ENCODE measurements around the gene SLC22A16.
A peak's percentile ranks its signal among the peaks of the same experiment; 100 is the strongest.

Gene SLC22A16

DNA sequence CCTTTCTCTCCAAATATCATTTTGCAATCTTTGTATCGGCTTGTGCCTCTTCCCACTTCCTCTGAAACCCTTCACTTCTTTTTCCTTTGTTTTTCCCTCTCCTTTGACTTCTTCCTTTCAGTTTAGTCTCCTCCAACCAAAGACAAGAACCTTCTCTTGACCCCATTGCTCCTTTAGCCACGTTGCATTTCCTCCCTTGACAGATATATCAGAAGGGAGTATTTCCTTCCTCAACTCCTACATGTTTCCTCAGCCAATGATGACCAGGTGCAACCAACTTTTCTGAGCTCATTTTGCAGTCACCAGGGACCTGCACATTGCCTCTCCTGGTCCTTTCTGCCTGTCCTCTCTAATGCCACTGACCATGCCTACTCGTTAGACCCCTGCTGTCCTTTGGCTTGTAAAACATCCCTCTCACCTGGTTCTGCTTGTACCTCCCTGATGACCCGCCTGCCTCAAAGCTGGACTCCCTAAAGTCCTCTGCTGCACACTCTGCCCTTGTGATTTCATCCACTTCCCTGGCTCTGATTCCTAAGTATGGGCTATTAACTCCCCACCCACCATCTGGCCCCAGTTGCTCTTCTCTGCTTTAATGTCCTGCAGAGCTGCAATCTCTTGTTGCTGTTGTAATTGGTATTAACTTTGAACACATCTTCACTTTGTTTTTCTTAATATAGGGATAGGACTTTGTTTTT, 27.4 kb downstream of the SLC22A16 start:
- TF ChIP-seq POLR2A (IDR thresholded peaks at IDR 0.05; ENCODE audit: extremely low read depth, insufficient read length) = no peak
- TF ChIP-seq, protein P1, sequence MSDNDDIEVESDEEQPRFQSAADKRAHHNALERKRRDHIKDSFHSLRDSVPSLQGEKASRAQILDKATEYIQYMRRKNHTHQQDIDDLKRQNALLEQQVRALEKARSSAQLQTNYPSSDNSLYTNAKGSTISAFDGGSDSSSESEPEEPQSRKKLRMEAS (IDR thresholded peaks at IDR 0.05; ENCODE audit: low read depth, low read length) = no peak
- H3K4me3 ChIP-seq (ENCODE audit: low read depth, low read length) = no peak overlapping the region
- DNase-seq (ENCODE audit: low read depth) = peak; percentile 75

DNA sequence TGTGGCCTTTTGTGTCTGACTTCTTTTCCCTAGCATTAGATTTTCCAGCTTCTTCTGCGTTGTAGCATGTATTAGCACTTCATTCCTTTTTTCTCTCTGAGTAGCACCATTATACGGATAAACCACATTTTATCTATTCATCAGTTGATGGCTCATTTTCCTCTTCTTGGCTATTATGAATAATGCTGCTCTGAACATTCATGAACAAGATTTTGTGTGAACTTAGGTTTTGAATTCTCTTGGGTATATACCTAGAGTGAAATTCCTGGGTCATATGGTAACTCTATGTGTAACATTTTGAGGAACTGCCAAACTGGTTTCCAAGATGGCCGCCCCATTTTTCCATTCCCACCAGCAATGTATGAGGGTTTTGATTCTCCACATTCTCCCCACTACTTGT, 28.7 kb downstream of the SLC22A16 start:
- DNase-seq (ENCODE audit: low read depth) = no peak
- H3K4me3 ChIP-seq (ENCODE audit: low read depth, low read length) = no peak overlapping the region
- TF ChIP-seq, protein P2, sequence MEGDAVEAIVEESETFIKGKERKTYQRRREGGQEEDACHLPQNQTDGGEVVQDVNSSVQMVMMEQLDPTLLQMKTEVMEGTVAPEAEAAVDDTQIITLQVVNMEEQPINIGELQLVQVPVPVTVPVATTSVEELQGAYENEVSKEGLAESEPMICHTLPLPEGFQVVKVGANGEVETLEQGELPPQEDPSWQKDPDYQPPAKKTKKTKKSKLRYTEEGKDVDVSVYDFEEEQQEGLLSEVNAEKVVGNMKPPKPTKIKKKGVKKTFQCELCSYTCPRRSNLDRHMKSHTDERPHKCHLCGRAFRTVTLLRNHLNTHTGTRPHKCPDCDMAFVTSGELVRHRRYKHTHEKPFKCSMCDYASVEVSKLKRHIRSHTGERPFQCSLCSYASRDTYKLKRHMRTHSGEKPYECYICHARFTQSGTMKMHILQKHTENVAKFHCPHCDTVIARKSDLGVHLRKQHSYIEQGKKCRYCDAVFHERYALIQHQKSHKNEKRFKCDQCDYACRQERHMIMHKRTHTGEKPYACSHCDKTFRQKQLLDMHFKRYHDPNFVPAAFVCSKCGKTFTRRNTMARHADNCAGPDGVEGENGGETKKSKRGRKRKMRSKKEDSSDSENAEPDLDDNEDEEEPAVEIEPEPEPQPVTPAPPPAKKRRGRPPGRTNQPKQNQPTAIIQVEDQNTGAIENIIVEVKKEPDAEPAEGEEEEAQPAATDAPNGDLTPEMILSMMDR (IDR thresholded peaks at IDR 0.05; ENCODE audit: low read depth, low read length) = no peak
- TF ChIP-seq MYC (IDR thresholded peaks at IDR 0.05; ENCODE audit: low read depth, low read length) (no peak), POLR2A (IDR thresholded peaks at IDR 0.05; ENCODE audit: extremely low read depth, insufficient read length) (no peak)
- TF ChIP-seq, protein P1 (IDR thresholded peaks at IDR 0.05; ENCODE audit: low read depth, low read length) = no peak

DNA sequence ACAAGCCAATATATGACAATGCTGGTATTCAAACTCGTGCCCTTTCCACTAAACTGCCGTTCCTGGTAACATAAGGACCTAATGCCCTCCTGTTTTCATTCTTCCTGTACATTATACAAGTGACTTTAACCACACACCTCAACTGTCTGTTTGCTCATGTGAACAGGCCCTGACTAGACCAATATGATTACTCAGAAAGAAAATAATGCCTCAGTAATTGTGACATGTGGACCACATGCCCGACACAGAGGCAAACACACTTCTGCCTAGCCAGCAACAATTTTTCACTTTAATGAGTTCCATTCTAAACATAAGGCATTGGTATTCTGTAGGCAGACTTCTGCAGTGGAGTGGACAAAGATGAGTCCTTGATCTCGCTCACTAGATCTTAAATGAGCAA, 30.0 kb downstream of the SLC22A16 start:
- TF ChIP-seq MYC (IDR thresholded peaks at IDR 0.05; ENCODE audit: low read depth, low read length) (no peak), POLR2A (IDR thresholded peaks at IDR 0.05; ENCODE audit: extremely low read depth, insufficient read length) (no peak)
- TF ChIP-seq, protein P2 (IDR thresholded peaks at IDR 0.05; ENCODE audit: low read depth, low read length) = no peak
- TF ChIP-seq, protein P1 (IDR thresholded peaks at IDR 0.05; ENCODE audit: low read depth, low read length) = peak; percentile 22; the same call in 1 of the 2 replicates
- no peak for DNase-seq (ENCODE audit: low read depth)
- no peak overlapping the region for H3K4me3 ChIP-seq (ENCODE audit: low read depth, low read length)

DNA sequence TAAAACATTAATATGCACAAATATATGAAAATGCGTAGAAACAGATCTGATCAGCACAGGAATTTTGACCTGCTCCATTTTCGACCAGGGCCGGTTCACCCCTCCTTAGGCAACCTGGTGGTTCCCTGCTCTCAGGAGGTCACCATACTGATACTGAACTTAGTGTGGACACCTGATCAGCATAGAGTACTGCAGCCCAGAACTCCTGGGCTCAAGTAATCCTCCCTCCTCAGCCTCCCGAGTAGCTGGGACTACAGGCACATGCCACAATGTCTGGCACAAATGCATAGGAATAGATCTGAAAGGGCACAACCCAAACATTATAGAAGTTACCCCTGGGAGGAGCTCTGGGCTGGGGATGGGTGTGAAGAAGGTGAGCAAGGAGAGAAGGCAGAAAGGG, 36.4 kb downstream of the SLC22A16 start:
- no peak for DNase-seq (ENCODE audit: low read depth)
- H3K4me3 ChIP-seq (ENCODE audit: low read depth, low read length) = no peak overlapping the region
- no peak for TF ChIP-seq POLR2A (IDR thresholded peaks at IDR 0.05; ENCODE audit: extremely low read depth, insufficient read length)
- TF ChIP-seq, protein P1 (IDR thresholded peaks at IDR 0.05; ENCODE audit: low read depth, low read length) = no peak
- TF ChIP-seq MYC (IDR thresholded peaks at IDR 0.05; ENCODE audit: low read depth, low read length) = no peak
- TF ChIP-seq, protein P2 (IDR thresholded peaks at IDR 0.05; ENCODE audit: low read depth, low read length) = no peak

DNA sequence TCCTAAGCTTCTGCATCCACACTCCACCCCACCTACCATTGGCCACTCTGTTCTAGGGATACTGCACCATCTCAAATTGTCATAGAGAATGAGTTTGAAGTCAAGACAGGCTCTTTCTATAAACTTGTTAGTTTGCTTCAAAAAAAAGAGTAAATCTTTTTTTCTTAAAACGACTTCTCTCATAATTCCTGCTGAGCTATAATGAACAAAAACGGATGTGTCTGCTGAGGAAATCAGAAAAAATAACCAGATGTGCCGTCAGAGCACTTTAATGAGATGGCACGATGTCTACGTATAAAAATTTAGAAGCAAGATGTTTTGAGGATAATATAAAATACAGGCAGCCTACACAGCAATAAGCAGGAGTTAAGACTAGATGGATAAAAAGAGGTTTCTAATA, 37.1 kb downstream of the SLC22A16 start:
- no peak for TF ChIP-seq POLR2A (IDR thresholded peaks at IDR 0.05; ENCODE audit: extremely low read depth, insufficient read length)
- TF ChIP-seq MYC (IDR thresholded peaks at IDR 0.05; ENCODE audit: low read depth, low read length) = no peak
- TF ChIP-seq, protein P1 (IDR thresholded peaks at IDR 0.05; ENCODE audit: low read depth, low read length) = no peak
- TF ChIP-seq, protein P2 (IDR thresholded peaks at IDR 0.05; ENCODE audit: low read depth, low read length) = no peak
- H3K4me3 ChIP-seq (ENCODE audit: low read depth, low read length) = no peak overlapping the region
- no peak for DNase-seq (ENCODE audit: low read depth)

DNA sequence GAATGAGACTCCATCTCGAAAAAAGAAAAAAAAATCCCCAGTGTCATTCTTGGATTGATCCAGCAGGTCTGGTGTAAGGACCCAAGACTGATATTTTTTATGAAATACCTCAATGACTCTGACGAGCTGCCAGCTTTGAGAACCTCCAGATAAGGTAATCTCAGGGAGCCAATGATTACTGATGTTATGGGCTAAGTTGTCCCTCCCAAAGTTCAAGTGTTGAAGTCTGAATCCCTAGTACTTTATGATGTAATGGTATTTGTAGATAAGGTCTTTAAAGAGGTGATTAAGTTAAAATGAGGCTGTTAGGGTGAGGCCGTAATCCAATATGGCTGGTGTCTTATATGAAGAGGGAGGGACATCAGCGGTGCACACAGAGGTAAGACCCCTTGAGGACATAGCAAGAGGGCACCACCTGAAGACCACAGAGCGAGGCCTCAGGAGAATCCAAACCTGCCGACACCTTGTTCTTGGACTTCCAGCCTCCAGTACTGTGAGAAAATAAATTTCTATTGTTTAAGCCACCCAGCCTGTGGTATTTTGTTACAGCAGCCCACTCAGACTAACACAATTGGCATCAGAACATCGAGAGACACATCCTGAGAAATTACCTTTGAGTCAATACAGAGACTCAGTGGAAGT, 41.3 kb downstream of the SLC22A16 start:
- TF ChIP-seq, protein P1 (IDR thresholded peaks at IDR 0.05; ENCODE audit: low read depth, low read length) = no peak
- TF ChIP-seq MYC (IDR thresholded peaks at IDR 0.05; ENCODE audit: low read depth, low read length) (no peak), POLR2A (IDR thresholded peaks at IDR 0.05; ENCODE audit: extremely low read depth, insufficient read length) (no peak)
- TF ChIP-seq, protein P2 (IDR thresholded peaks at IDR 0.05; ENCODE audit: low read depth, low read length) = no peak
- no peak overlapping the region for H3K4me3 ChIP-seq (ENCODE audit: low read depth, low read length)
- DNase-seq (ENCODE audit: low read depth) = no peak

All from NB4 (cell line).